ENCODE measurements around the gene RCBTB2.
A peak's percentile ranks its signal among the peaks of the same experiment; 100 is the strongest.
"Not testable (repeated sequence)": the region's sequence is repeated elsewhere in the genome, so short reads cannot be mapped to it uniquely, and the experiment has no call there.

RCBTB2 gene

DNA sequence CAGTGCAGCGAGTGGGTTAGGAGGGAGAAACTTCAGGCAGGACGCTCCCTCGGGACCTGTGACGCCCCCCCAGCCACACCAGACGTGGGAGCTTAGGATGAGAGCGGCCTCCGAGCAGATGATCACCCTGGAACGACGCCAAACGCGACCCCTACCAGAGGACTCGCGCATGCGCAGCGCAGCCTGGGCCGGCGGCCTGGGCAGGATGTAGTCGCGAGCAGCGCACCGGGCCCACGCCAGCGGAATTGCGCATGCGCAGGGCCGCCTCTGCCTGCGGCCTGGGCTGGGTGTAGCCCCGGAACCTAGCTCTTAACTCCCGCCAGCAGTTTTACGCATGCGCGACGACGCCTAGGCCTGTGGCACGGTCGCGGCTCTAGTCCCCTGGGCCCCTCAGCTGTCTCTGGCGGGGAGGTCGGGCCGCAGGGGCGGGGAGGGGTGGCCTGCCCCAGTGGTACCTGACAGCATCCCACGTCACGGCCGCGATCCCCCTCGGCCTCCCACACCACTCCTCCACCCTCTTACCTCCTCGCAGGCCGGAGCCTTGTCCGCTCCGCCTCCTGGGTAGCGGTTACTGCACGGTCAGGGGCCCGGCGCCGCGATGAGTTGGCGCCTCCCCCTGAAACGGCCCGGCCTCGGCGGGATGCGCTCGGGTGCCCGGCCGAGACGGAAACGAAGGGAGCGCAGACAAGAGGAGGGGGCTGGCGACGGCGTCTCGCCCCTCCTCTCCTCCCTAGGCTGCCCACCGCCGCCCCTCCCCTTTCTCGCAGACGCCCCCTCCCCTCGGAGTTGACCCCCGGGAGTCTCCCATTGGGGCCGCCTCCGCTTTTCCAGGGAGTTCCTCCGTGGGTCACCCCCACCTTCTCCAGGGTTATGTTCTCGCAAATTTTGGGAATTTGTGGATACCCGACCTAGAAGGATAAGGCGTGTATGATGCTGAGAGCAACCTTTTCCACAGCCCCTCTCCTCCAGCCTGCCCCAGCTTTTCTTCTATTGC lies at the start of gene RCBTB2:
TSS of gene RCBTB2 (minus strand) at position 575 of the 994 bp plus-strand sequence. CDS start 11,141 bp downstream, outside the sequence.
- DNase-seq: peak; percentile 80

DNA sequence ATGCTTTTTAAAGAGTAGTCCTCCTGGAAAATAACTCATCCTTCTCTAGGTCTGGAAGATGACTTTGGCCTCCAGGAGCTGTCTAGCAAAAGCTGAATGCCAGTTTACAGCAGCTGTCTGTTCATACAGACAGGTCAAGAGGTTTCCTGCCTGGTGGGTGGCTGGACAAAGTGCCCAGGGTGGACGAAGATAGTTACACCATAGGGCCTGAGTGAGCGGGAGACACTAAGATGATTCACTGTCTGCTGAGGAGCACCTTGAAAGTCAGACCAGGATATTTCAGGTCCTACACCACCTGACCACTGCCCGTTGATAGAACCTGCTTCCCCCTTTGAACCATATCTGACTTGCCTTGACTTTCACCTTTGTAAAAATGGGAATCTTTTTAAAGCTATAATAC lies 49.2 kb upstream of the RCBTB2 start:
- no peak for DNase-seq

DNA sequence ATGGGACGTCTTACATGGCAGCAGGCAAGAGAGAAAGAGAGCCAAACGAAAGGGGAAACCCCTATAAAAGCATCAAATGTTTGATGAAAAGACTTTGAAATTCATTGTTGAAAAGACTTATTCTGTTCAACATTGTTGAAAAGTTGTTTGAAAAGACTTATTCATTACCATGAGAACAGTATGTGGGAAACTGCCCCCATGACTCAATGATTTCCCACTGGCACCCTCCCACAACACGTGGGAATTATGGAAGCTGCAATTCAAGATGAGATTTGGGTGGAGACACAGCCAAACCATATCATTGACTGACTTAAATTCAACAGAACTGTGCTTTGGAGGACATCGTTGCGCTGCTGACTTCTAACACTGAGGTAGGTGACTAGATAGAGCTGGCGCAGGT lies 48.0 kb upstream of the RCBTB2 start:
- no peak for DNase-seq

DNA sequence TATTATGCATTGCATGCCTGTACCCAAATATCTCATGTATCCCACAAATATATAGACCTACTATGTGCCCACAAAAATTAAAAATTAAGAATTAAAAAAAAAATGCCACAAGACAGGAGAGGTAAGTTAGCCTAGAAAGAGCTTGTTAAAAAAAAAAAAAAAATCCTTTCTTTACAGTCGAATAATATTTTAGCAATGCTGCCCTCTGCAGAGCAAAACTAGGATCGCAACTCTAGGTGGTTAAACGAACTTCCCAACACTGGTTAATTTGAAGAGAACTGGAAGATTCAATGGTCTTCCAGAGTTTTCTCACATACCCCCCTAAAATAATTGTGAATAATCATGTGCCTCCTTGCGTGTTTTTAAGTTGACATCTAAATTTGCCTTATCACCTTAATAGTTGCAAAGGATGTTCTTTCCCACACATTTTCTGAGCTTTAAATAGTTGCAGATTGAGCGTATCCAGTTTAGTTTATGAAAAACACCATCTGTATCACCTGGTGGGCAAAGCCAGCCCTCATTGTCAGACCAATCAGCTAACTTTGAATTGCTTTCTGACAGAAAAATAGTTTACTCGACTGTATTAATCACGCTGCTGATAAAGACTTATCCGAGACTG lies 47.4 kb upstream of the RCBTB2 start:
- peak; percentile 18 for DNase-seq

DNA sequence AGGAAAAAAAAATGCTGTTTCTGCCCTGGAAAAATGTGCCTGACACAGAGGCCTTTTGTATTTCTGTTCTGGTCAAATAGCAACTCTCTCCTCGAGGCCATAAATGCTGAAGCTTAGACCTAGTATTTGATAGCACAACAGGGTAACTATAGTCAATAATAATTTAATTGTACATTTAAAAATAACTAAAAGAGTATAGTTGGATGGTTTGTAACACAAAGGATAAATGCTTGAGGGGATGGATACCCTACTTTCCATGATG lies 47.0 kb upstream of the RCBTB2 start:
- DNase-seq: not testable (repeated sequence)

DNA sequence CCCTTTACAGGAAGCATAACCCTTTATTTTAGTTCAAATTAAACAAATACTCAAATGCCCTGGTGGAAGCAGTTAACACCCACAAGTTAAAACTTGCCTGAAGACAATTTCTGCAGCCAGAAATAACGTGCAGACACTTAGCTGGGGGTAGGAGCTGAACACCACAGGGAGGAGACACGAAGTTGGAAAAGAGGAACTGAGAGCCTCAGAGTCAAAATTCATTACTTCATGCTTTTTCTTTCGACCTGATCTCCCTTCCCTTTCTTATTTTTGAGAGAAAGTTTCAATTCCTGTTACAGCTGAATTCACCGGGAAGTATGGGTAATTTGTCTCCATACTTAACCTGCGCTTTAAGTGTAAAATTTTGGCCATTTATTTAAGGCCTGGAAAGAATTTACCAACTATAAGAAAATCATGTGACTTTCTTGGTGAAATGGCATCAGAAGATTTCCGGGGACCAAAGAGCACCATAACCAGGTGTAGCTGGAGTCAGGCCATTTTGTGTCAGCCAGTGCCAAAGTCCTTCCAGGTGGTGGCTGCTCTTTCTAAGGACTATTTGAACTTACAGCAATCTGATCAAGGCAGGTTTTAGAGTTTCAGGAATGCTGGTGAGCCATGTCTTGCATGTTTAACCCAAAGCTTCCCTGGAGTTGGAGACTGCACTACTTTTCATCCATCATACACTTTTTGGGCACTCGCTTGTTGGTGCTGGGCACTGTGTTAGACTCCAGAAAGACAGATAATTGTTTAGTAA lies 46.5 kb upstream of the RCBTB2 start:
- DNase-seq: no peak

DNA sequence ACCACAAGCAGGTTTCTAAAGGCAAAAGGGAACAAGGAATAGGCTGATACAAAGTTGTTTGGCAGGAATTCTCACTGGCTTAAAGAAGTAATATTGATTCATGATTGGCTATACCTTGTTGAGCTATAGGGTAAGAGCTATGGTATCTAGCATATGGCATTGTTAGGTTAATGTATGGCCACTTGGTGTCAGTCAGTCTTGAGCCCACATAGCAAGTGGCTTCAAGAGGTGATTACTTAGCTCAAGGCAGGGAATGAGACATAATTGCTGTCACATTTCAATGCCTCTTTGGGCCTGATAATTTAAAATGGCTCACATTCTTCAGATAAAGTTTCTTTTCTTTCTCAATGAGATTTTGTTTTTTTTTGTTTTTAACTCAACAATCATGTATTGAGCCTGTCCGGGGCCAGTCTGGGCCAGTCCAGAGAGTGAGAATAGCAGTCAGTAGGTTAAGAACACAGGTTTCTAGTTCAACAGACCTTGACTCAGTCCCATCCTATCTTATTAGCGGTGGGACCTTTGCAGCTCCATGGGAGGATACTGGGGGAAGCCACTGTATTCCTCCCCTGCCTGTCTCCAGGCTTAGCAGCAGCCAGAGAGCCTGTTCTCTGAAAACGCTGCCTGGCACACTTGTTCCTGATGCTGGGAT lies 45.8 kb upstream of the RCBTB2 start:
- no peak for DNase-seq

DNA sequence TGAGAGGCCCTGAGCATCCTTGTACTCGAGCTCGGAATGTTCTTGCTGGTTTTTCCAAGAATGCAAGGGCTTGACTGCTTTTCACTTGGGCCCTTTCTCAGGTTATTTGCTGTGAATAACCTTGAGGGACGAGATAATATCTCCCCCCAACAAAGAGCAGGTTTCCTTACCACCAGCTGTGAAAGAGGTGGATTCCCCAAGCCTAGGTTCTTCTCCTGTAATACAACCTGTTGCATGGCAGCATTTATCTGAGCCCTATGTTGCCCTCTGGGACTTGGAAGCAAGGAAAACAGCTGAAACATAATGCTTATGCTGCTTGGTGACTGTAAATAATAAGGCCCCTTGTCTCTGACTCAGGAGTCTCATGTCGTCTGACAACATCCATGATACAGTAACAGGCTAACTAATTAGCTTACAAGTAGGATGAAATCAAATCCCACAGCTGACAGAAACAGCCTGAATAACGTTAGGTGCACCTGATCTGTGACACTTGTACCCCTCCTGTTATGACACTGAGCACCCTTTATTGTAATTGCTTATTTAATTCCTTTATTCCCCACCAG lies 43.6 kb upstream of the RCBTB2 start:
- no peak for DNase-seq

DNA sequence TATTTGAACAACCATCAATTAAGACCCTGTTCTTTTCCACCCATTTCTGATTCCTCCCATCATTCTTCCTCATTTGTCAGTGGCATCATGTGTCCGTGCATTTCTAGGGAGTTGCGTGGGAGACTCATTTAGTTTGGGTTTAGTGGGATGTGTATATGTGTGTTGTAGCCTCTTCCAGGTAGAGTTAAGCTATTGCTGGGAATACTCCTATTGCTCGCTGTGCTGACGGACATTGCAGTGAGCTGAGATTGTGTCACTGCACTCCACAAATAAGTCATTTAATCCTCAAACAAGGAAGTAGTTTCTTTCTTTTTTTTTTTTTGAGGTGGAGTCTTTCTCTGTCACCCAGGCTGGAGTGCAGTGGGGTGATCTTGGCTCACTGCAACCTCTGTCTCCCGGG lies 42.2 kb upstream of the RCBTB2 start:
- DNase-seq: no peak

DNA sequence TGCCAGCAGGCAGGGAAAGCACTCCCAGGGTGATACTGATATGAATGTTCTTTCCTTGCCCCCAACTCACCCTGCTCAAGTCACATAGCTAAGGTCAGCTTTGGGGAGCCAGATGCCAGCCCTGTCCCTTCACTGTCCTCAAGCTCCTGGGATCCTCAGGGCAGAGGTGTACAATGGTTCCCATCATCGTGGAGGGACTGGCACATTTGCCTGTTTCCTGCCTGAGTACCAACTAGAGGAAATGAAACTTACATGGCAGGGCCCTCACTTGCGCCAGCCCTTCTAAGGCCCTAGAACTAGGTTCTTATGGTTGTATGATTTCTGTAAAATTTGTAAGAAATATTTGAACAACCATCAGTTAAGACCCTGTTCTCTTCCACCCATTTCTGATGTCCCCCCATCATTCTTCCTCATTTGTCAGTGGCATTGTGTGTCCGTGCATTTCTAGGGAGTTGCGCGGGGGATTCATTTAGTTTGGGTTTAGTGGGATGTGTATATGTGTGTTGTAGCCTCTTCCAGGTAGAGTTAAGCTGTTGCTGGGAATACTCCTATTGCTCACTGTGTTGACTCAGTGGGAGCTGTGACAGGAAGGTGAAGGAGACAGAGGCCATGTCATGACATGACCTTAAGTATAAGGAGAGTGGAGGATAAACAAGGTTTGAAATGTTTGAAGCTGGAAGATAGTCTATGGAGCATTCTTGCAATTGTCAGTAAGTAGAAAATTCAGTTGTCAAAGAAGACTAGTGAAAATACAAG lies 41.3 kb upstream of the RCBTB2 start:
- no peak for DNase-seq

DNA sequence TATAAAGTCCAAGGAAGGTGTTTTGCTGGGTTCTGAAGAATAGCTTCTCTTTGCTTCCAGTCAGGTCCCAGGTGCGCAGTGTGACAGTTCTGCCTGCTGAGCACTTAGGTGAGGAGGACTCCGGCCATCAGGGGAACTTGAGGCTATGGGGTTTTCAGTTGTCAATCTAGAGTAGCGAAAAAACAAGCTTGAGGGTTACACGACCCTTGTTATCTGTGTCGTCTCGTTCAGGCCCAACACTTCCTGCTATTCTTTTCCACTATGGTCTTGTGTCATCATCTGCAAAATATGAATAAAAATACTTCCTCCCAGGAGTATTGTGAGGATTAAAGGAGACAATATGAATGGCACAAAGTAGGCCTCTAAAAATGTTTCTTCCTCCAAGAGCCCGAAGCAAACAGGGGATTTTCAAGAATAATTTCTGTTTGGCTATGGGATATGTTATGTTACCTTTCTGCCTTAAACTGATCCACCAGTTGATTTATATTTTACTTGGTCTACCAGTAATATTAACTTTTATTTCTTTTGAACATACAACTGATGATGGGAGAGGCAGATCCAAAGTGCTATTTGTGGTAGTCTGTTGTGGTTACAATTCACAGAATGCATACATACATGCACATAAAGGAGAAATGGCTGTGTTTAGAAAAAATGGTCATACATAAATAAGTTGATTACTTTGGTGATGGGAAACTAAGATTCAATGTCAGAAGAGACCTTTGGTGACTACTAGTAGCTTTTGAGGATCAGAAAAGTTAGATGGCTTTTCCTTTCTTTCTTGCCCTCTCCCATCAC lies 40.5 kb upstream of the RCBTB2 start:
- DNase-seq: no peak

DNA sequence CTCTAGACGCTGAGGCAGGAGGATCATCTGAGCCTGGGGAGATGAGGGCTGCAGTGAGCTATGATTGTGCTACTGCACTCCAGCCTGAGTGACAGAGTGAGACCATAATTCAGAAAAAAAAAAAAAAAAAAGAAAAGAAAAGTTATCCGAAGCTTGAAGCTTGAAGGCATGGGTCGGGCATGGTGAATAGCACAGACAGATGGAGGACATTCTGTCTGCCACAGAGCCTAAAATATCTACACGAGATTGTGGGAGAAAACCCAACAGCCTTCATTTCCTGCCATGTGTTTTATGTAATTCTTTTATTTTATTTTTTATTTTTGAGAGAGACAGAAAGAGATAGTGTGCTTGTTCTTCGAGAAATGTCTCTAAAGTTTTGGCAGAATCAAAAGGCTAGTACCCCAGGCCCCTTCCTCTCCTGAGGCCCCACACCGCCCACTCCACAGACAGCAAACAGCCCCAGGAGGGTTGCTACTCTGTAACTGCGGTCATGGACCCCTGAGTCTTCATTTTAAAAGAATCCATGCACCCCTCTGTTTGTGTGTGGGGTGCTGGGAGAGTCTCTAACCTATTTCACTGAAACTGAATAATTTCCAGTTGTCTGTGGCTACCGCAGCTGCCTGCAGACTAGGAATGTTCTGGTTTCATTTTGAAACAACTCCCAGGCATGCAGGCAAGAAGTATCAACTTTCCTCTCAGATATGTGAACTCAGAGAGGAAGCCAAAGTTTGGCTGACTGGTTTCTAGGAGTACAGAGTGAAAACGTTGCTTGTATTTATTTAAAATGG lies 38.4 kb upstream of the RCBTB2 start:
- no peak for DNase-seq

DNA sequence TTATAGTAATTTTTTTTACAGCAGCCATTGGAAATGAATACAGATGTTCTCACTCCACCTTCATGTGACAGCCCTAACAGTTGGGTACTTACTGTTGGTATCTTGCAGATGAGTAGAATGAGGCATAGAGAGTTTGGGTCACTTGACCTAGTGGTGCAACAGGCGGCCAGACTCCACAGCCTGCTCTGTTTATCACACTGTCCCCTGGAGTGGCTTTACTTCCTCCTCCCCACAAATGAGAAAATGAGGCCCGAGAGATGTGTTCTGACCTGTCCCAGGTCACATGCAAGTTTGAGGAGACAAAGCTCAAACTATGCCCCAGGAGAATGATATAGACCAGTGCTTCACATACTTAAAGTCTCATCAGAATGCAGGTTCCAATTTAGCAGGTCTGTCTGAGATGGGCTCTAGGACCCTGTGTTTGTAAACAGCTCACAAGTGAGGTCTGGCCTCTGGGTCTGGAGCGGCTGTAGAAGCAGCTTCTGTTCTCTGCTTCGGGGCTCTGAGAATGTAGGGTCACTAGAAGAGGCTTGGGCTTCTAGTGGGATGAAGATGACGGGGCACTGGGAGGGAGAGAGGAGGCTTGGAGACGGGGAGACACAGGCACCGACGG lies 37.4 kb upstream of the RCBTB2 start:
- DNase-seq: no peak

DNA sequence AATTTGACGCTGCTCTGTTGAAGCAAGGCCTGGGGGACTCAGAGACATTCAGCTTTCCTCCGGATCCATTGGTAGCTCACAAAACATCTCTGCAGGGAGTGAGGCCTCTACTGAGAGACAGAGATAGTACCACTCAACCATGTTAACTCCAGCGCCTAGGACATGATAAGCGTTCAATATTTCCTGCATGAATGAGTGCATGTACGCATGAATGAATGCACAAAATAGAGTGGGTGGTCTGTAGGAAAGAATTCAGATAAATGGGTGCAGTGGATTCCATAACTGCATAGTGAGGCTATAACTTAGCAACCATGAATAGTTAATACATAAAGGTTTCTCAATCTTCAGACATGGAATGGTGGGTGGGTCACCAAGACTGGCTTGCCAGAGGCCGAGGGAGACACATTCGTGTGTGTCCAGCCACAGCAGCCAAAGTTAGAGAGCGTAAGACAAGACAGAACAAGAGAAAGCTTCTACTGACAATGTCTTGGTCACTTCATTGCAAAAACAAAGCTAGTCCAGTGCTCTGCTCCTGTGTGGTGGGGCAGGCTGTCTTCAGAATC lies 36.3 kb upstream of the RCBTB2 start:
- DNase-seq: no peak

DNA sequence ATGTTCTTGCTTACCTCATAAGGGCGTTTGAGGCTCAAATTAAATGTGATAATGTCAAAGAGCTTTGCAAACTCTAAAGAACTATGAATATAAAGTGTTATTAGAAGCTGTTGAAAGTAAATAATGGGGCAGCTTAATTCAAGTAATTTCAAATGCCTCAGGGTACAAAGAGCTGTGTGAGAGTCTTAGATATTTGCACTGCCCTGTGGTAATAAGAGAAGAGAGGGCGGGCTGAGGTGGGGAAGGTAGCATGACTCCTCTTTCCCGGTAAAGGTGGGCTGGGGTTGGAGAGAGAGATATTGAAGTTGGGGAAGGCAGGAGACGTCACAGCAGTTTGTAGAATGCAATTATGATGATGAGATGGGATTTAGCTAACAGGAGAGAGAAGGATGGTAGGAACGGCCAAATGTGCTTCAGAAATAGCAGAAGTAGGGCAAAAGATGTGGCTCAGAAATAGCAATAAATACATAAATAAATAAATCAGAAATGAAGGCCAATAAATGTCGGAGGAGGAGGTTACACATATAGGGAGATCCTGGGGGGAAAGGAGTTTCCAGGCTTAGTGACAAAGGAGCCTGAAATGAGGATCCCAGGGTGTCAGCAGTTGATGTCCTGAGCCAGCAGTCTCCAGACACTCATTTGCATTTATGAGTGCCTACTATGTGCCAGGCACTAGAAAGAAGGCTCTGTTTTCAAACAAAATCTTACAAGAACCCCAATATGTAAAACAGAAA lies 35.7 kb upstream of the RCBTB2 start:
- no peak for DNase-seq

DNA sequence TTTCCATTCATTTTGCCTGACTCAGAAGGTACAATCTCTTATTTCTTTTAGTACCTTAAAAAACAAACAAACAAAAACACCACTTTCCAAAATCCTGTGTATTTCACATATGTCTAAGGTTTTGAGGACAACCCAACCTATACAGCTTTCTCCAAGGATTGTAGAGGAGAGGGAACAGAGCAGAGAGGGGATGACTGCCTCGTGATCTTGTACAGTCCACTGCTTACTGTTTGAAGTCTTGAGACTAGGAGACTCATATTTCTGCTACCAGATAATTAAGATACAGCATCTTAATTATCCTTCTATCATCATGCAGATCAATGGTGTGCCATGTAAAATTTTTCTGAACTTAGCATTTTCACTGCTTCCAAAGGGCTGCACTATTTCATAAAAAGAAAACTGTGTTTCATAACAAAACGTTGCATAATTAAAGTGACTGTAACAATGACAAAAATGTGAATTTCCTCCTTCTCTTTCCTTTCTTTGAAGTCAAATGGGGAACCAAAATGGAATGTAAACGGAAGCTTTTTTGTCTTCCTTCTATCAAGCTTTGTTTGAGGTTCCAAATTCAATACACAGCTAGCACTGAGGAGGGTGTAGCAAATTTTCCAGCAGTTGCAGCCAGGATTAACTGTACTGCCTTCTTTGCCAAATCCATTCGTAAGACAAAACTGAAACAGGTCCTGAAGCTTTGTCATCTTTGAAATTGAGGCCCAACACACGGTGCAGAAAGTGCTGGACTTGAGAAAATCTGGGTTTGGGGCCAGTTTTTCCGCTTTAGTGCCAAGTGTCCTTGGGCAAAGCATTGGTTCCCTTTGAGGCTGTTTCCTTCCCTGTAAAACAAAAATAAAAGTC lies 34.9 kb upstream of the RCBTB2 start:
- no peak for DNase-seq

DNA sequence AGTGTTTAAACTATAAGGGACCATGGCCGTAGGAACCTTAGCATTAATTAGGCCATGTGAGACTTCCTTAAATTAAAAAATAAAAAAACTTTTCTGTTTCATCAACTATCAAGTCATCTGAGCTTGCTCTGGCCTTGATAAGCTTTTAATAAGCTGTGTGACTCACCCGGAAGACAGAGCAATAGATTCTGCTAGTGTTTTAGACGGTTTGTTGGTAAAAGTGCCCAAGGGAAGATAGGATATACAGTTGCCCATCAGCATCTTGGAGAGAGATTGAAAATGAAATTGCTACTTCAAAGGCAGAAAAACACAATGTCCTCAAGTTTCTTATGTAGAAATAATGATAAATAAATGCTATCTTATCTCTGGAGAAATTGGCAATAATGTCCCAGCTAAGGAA lies 31.2 kb upstream of the RCBTB2 start:
- DNase-seq: no peak

DNA sequence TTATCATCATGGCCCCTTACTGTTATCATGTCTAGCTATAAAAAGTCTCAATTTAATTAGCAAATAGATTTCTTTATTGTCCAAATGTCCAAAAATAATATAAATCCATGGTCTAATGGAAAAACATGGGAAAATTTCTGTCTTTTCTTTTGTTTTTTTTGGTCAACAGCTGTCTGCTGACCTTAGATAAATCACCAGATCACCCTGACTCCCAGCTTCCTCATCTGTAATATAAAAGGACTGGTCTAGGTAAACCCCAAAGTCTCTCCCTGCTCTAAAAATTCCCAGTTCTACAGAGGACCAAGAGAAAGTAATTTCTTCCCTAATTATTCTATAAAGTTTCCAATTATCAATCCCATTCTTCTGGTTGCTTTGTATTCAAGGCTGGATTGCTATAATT lies 30.7 kb upstream of the RCBTB2 start:
- no peak for DNase-seq
